ENCODE measurements around the gene SREBF1. TPM values are rescaled to one million over a fixed set of nuclear protein-coding genes. Genes with fewer than 3 reads are reported as not detected.

SREBF1 gene
- polyA plus RNA-seq, 3 donors = 7.6 to 35.9 (median 10.5) TPM

- intact Hi-C loops (cut with micrococcal nuclease) = loop anchor here in 1 of 2 donors (10.0 kb wide), 1 partner anchor 208 kb away; no protein-coding TSS in a partner anchor
- peaks cover 52 to 65% of the 10 kb centered on the region in 2 donors for H3K36me3 ChIP-seq (replicated peaks in 1 of 2; ENCODE audit: control insufficient read depth in 1 of 2, insufficient read depth in 2 of 2, low read length in 2 of 2)
- 95% methylated on average over 21 of the region's 24 CpGs for WGBS (ENCODE audit: insufficient coverage)
Measured at GRCh38 chr17:17816831-17817551, 19.8 kb downstream of the SREBF1 start.

More at GRCh38 chr17:17816831-17817551, 19.8 kb downstream of the SREBF1 start:
- Mint-ChIP-seq H3K27me3 (ENCODE audit: low read depth in 3 of 3) (peaks cover 2 to 9% (median 3%) of the 10 kb centered on the region in 3 donors), H3K4me1 (peaks cover 34% of the 10 kb centered on the region), H3K9me3 (peaks cover 0 to 2% (median 0%) of the 10 kb centered on the region in 7 donors), H3K4me3 (no peak overlapping the region), H3K36me3 (peaks cover 56 to 79% of the 10 kb centered on the region in 2 donors), H3K27ac (peak overlapping the region in 2 of 7 donors; percentile 18 to 63)
- Histone ChIP-seq H3K9me3 (replicated peaks in 1 of 2; ENCODE audit: control insufficient read depth in 1 of 2, insufficient read depth in 1 of 2, low read length in 2 of 2) (no peaks in the 10 kb centered on the region), H3K27me3 (ENCODE audit: control insufficient read depth in 2 of 2, insufficient read depth in 2 of 2, low read length in 2 of 2) (no peaks in the 10 kb centered on the region), H3K27ac (ENCODE audit: low read depth in 1 of 2, low read length in 2 of 2) (no peak overlapping the region), H2AFZ (ENCODE audit: insufficient read depth, low read depth, low read length, poor library complexity, severe bottlenecking) (no peak overlapping the region), H3K9ac (ENCODE audit: insufficient read depth, low read length, poor library complexity, severe bottlenecking) (no peak overlapping the region), H3K79me2 (ENCODE audit: insufficient read depth, low read length) (peaks cover 8% of the 10 kb centered on the region), H3K4me1 (ENCODE audit: control insufficient read depth in 1 of 2, insufficient read depth in 2 of 2, low read length in 2 of 2) (peaks cover 22% of the 10 kb centered on the region in 2 donors), H4K20me1 (ENCODE audit: insufficient read depth, low read length) (peaks cover 46% of the 10 kb centered on the region), H3K4me2 (replicated peaks; ENCODE audit: extremely low read depth, low read length, poor library complexity, severe bottlenecking) (no peak overlapping the region), H3K4me3 (replicated peaks in 1 of 3; ENCODE audit: low read depth in 2 of 3, low read length in 3 of 3) (no peak overlapping the region)
- TF ChIP-seq CTCF (IDR thresholded peaks at IDR 0.05) = peak; percentile 8
- no peak for DNase-seq

All from CD14-positive monocyte (primary cell).